ENCODE data around the gene NAA10. TPM values are rescaled to one million over a fixed set of nuclear protein-coding genes. Genes with fewer than 3 reads are reported as not detected.

The NAA10 gene
- total RNA-seq, 2 donors from 2014 or later, result 76.7 to 94.1 TPM

DNA sequence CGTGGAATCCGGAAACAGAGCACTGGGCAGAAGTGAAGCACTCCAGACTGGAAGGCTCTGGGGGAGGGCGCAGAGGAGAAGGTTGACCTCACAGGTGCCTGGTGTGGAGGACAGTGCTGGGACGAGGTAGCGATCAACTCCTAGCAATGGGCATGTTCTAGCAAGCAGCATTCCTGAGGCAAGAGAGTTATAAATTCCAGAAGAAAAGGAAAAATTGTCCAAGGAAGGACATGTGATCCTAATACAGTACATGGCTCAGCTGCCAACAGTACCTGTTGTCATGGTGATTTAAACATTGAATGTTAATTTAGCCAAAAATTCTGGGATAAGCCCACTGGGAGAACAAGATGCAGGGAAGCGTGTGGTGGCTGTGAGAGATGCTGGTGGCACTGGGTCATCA is 17.0 kb downstream of the NAA10 start:
- H3K9me3 Mint-ChIP-seq, result no peaks in the 10 kb centered on the region
- H3K36me3 Mint-ChIP-seq (ENCODE audit: insufficient read depth in 2 of 2), result peaks cover 6 to 14% of the 10 kb centered on the region in 2 donors
- no peak overlapping the region for H3K27ac Mint-ChIP-seq
- no peak overlapping the region for H3K4me3 Mint-ChIP-seq
- peaks cover 11% of the 10 kb centered on the region for H3K4me1 Mint-ChIP-seq (ENCODE audit: low read depth)
- ATAC-seq (replicated peaks in 1 of 2) (no peak), DNase-seq (no peak)
- peaks cover 5% of the 10 kb centered on the region for H3K27me3 Mint-ChIP-seq (ENCODE audit: low read depth)

DNA sequence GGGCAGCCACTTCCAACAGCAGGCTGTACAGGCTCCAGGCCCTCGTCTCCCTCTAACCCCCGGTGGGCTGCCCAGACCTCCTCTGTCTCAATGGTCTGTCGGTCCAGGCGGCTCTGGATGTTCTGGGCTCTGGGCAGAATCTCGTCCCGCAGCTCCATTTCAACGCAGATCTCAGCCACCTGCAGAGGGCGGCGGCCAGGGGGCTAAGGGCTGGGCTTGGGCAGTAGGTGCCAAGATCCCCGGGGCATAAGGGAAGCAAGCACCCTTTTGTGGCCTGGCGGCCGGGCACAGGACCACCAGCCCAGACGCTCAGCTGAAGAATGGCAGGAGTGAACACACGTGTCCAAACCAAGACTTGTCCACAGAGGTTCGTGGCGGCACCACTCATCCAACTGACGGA is 21.1 kb downstream of the NAA10 start:
- ATAC-seq (replicated peaks in 1 of 2) (no peak), DNase-seq (no peak)
- Mint-ChIP-seq H3K4me1 (ENCODE audit: low read depth) (no peaks in the 10 kb centered on the region), H3K36me3 (ENCODE audit: insufficient read depth in 2 of 2) (peaks cover 3 to 10% of the 10 kb centered on the region in 2 donors), H3K9me3 (no peaks in the 10 kb centered on the region), H3K27me3 (ENCODE audit: low read depth) (no peaks in the 10 kb centered on the region), H3K4me3 (no peak overlapping the region), H3K27ac (no peak overlapping the region)

DNA sequence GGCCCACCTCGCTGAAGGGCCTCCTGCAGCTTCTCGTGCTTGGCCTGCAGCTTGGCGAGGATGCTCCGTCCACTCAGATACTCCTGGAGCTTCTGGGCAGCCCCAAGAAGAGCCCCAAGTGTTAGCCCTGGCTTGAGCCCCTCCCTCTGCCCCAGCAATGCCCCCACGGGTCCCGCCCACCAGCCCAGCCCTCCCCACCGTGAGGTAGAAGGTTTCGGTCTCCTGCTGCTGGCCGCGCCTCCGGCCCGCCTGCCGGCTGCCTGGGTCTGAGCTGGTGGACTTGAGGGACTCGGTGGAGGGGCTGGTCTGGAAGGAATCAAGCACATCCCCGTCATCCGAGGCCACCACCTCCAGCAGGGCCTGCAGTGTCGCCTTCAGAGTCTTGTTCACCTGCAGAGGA is 21.6 kb downstream of the NAA10 start:
- H3K9me3 Mint-ChIP-seq, result no peaks in the 10 kb centered on the region
- no peak overlapping the region for H3K27ac Mint-ChIP-seq
- H3K4me3 Mint-ChIP-seq, result no peak overlapping the region
- no peaks in the 10 kb centered on the region for H3K27me3 Mint-ChIP-seq (ENCODE audit: low read depth)
- DNase-seq, result no peak
- H3K36me3 Mint-ChIP-seq (ENCODE audit: insufficient read depth in 2 of 2), result peaks cover 3 to 8% of the 10 kb centered on the region in 2 donors
- no peak for ATAC-seq (replicated peaks in 1 of 2)
- H3K4me1 Mint-ChIP-seq (ENCODE audit: low read depth), result no peaks in the 10 kb centered on the region

DNA sequence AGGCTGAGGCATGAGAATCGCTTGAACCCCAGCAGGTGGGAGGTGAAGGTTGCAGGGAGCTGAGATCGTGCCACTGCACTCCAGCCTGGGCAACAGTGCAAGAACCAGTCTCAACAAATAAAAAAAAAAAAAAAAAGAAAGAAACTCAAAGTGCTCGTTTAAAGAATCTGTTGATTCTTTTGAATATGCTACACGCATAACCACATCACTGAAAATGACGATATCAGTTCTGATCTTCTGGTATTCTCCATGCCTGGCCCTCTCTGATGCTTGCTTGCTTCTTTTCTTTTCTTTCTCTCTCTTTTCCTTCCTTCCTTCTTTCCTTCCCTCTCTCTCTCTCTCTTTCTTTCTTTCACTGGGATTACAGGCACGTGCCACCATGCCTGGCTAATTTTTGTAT is 23.0 kb downstream of the NAA10 start:
- ATAC-seq (replicated peaks in 1 of 2), result no peak
- DNase-seq, result no peak

DNA sequence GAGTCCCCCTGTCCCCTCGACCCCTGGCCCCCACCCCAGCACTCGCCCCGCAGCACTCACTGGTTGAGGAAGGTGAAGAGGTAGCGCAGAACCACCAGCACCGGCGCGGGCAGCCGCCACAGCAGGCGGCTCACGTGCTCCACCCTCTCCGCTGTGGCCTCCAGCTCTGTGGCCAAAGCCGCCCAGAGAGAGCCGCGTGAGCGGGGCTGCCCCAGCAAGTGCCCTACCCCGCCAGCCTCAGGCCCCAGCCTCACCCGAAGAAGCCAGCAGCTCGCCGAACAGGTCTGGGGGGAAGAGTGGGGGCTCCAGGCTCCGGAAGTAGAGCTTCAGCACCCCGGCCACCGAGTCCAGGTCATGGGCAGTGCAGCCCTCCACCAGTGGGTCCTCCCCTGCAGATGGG is 24.4 kb downstream of the NAA10 start:
- H3K27me3 Mint-ChIP-seq (ENCODE audit: low read depth), result no peaks in the 10 kb centered on the region
- H3K27ac Mint-ChIP-seq, result no peak overlapping the region
- DNase-seq, result no peak
- peaks cover 2 to 3% of the 10 kb centered on the region in 2 donors for H3K36me3 Mint-ChIP-seq (ENCODE audit: insufficient read depth in 2 of 2)
- H3K4me1 Mint-ChIP-seq (ENCODE audit: low read depth), result peaks cover 6% of the 10 kb centered on the region
- no peak overlapping the region for H3K4me3 Mint-ChIP-seq
- no peaks in the 10 kb centered on the region for H3K9me3 Mint-ChIP-seq
- no peak for ATAC-seq (replicated peaks in 1 of 2)

More for the DNA sequence above, 23.0 kb downstream of the NAA10 start:
- Mint-ChIP-seq H3K9me3 (no peaks in the 10 kb centered on the region), H3K4me1 (ENCODE audit: low read depth) (no peaks in the 10 kb centered on the region), H3K27me3 (ENCODE audit: low read depth) (no peaks in the 10 kb centered on the region), H3K36me3 (ENCODE audit: insufficient read depth in 2 of 2) (peaks cover 3 to 5% of the 10 kb centered on the region in 2 donors), H3K4me3 (no peak overlapping the region), H3K27ac (peak overlapping the region; percentile 6)

GRCh38 chrX:153909980-153910360 is 24.9 kb downstream of the NAA10 start:
- Mint-ChIP-seq H3K4me1 (ENCODE audit: low read depth) (peaks cover 6% of the 10 kb centered on the region), H3K36me3 (ENCODE audit: insufficient read depth in 2 of 2) (peaks cover 2 to 3% of the 10 kb centered on the region in 2 donors), H3K27me3 (ENCODE audit: low read depth) (no peaks in the 10 kb centered on the region), H3K9me3 (no peaks in the 10 kb centered on the region), H3K4me3 (no peak overlapping the region), H3K27ac (no peak overlapping the region)
- no peak for DNase-seq
- ATAC-seq (replicated peaks in 1 of 2), result no peak

- Mint-ChIP-seq H3K4me1 (ENCODE audit: low read depth) (peaks cover 6% of the 10 kb centered on the region), H3K27ac (no peak overlapping the region), H3K9me3 (no peaks in the 10 kb centered on the region), H3K36me3 (ENCODE audit: insufficient read depth in 2 of 2) (peaks cover 2 to 3% of the 10 kb centered on the region in 2 donors), H3K27me3 (ENCODE audit: low read depth) (no peaks in the 10 kb centered on the region), H3K4me3 (no peak overlapping the region)
- DNase-seq, result peak in 1 of 2 donors; percentile 25
- ATAC-seq (replicated peaks in 1 of 2), result peak in 1 of 2 donors; percentile 25
Measured at GRCh38 chrX:153909024-153909979, 25.5 kb downstream of the NAA10 start.

DNA sequence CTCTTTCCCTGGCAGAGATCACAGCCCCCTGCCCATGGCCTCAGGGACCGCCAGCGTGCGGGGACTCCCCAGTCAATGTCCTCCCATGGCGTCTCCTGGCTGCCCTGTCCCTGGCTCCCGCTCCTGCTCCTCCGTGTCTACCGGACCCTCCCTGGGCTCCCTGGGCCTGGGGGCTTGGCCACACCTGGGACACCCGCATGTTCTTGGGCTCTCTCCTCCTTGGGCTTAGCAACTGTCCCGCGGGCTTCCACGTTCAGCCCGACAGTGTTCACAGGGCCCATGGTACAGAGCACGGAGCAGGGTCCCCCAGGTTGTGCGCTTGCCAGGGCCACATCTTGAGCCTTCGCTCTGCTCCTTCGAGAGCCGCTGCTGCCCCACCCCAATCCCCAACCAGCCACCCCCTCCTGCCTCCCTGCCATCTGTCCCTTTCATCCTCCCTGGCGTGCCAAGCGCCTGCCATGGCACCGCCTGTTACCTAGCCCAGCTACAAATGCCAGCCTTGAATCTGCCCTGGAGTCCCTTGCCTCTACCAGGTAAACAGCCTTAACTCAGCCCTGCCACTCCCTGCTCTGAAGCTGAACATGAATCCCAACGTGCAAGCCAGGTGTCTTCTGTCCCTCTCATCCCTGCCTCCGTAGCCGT is 26.5 kb downstream of the NAA10 start:
- peaks cover 14% of the 10 kb centered on the region for H3K4me1 Mint-ChIP-seq (ENCODE audit: low read depth)
- no peaks in the 10 kb centered on the region for H3K36me3 Mint-ChIP-seq (ENCODE audit: insufficient read depth in 2 of 2)
- ATAC-seq (replicated peaks in 1 of 2) (no peak), DNase-seq (no peak)
- no peaks in the 10 kb centered on the region for H3K9me3 Mint-ChIP-seq
- H3K4me3 Mint-ChIP-seq, result no peak overlapping the region
- H3K27ac Mint-ChIP-seq, result no peak overlapping the region
- peaks cover 3% of the 10 kb centered on the region for H3K27me3 Mint-ChIP-seq (ENCODE audit: low read depth)

GRCh38 chrX:153907456-153907855 is 27.4 kb downstream of the NAA10 start:
- no peaks in the 10 kb centered on the region for H3K36me3 Mint-ChIP-seq (ENCODE audit: insufficient read depth in 2 of 2)
- no peak for ATAC-seq (replicated peaks in 1 of 2)
- no peak for DNase-seq
- H3K27ac Mint-ChIP-seq, result no peak overlapping the region
- peaks cover 20% of the 10 kb centered on the region for H3K4me1 Mint-ChIP-seq (ENCODE audit: low read depth)
- H3K4me3 Mint-ChIP-seq, result no peak overlapping the region
- no peaks in the 10 kb centered on the region for H3K9me3 Mint-ChIP-seq
- H3K27me3 Mint-ChIP-seq (ENCODE audit: low read depth), result peaks cover 9% of the 10 kb centered on the region

DNA sequence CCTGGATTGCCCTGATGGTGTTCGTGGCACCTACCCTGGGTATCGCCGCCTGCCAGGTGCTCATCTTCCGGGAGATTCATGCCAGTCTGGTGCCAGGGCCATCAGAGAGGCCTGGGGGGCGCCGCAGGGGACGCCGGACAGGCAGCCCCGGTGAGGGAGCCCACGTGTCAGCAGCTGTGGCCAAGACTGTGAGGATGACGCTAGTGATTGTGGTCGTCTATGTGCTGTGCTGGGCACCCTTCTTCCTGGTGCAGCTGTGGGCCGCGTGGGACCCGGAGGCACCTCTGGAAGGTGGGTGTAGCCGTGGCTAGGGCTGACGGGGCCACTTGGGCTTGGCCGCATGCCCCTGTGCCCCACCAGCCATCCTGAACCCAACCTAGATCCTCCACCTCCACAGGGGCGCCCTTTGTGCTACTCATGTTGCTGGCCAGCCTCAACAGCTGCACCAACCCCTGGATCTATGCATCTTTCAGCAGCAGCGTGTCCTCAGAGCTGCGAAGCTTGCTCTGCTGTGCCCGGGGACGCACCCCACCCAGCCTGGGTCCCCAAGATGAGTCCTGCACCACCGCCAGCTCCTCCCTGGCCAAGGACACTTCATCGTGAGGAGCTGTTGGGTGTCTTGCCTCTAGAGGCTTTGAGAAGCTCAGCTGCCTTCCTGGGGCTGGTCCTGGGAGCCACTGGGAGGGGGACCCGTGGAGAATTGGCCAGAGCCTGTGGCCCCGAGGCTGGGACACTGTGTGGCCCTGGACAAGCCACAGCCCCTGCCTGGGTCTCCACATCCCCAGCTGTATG is 28.5 kb downstream of the NAA10 start:
- Mint-ChIP-seq H3K4me1 (ENCODE audit: low read depth) (peaks cover 29% of the 10 kb centered on the region), H3K27ac (no peak overlapping the region), H3K27me3 (ENCODE audit: low read depth) (peaks cover 17% of the 10 kb centered on the region), H3K9me3 (no peaks in the 10 kb centered on the region), H3K4me3 (no peak overlapping the region), H3K36me3 (ENCODE audit: insufficient read depth in 2 of 2) (no peaks in the 10 kb centered on the region)
- peak; percentile 26 to 54 for ATAC-seq (replicated peaks in 1 of 2)
- peak in 1 of 2 donors; percentile 19 for DNase-seq

- H3K9me3 Mint-ChIP-seq, result no peaks in the 10 kb centered on the region
- no peak overlapping the region for H3K27ac Mint-ChIP-seq
- H3K36me3 Mint-ChIP-seq (ENCODE audit: insufficient read depth in 2 of 2), result no peaks in the 10 kb centered on the region
- no peak for ATAC-seq (replicated peaks in 1 of 2)
- no peak overlapping the region for H3K4me3 Mint-ChIP-seq
- peaks cover 37% of the 10 kb centered on the region for H3K4me1 Mint-ChIP-seq (ENCODE audit: low read depth)
- H3K27me3 Mint-ChIP-seq (ENCODE audit: low read depth), result peaks cover 19% of the 10 kb centered on the region
- no peak for DNase-seq
Measured at GRCh38 chrX:153905481-153906095, 29.2 kb downstream of the NAA10 start.

DNA sequence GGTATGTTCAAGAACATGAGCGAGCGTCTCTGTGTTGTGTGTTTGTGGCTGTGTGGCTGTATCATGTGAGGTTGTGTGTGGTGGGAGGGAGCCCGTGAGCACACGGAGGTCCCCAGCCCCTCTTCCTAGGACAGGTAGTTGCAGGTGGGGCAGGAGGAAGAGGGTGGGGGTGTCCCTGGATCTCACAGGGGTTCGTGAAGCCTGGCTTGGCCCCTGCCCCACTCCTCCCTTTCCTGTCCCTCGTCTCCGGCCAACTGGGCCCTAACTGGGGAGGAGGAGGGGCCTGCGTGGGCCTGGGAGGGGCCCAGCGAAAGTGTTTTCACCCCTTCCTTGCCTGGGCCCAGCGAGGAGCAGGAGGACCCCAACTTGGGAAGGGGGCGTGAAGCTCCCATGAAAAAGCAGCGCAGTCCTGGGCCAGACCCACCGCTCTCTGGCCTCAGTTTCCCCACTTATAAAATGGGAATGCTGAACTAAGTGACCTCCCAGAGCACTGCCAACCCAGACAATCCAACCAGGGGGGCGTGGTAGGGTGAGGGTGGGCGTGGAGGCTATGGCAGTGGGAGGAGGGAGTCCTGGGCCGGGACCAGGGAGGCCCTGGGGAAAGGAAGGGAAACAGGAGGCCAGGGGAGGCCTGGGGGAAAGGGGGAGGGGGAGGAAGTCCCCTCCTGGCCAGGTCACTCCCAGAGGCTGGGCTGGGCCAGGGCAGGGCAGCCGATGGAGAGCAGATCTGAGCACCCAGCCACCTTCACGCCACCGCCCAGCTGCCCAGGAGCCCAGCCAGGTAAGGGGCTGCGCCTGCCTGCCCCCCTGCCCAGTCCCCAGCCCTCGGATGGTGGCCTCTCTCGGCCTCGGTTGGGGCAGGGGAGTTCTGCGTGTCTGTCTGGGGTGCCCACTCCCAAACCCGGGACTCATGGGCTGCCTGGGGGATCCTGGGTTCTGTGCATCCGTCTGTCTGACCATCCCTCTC is 30.6 kb downstream of the NAA10 start, which contains the start of gene AVPR2:
TSS of gene AVPR2 (plus strand) at position 683 of the 967 bp plus-strand sequence. CDS start 473 bp downstream, outside the sequence.
- DNase-seq (no peak), ATAC-seq (replicated peaks in 1 of 2) (peak in 1 of 2 donors; percentile 6)
- no peaks in the 10 kb centered on the region for H3K36me3 Mint-ChIP-seq (ENCODE audit: insufficient read depth in 2 of 2)
- no peaks in the 10 kb centered on the region for H3K9me3 Mint-ChIP-seq
- H3K4me1 Mint-ChIP-seq (ENCODE audit: low read depth), result peaks cover 39% of the 10 kb centered on the region
- no peak within 1 kb of the TSS for H3K27ac Mint-ChIP-seq
- H3K4me3 Mint-ChIP-seq, result no peak within 1 kb of the TSS
- H3K27me3 Mint-ChIP-seq (ENCODE audit: low read depth), result peaks cover 19% of the 10 kb centered on the region
